Measurements from ENCODE around the gene TNNT3.

TNNT3 gene

GRCh38 chr11:1982873-1983600, 63.5 kb downstream of the TNNT3 start:
- no CpG with 5 or more reads among the region's 26 CpGs for WGBS (ENCODE audit: insufficient coverage)
- ChIA-PET POLR2A (no interaction called here), CTCF (interaction anchor here (0.9 kb wide), 1 partner anchor 44 kb away, joined by 3 read pairs; no protein-coding TSS in a partner anchor)
- H3K27me3 ChIP-seq (replicated peaks in 2 of 5; ENCODE audit: control insufficient read depth in 4 of 5, insufficient read depth in 5 of 5, low read length in 4 of 5): no peaks in the 10 kb centered on the region
- H3K9me3 ChIP-seq (ENCODE audit: control extremely low read depth in 1 of 5, control insufficient read depth in 4 of 5, insufficient read depth in 2 of 5, low read depth in 1 of 5, low read length in 4 of 5): no peaks in the 10 kb centered on the region
- DNase-seq: no peak
- no peaks in the 10 kb centered on the region for H3K36me3 ChIP-seq (ENCODE audit: control insufficient read depth in 4 of 4, insufficient read depth in 4 of 4, low read length in 3 of 4)
- H3K27ac ChIP-seq (ENCODE audit: insufficient read depth in 1 of 2, low read depth in 1 of 2, low read length in 2 of 2, poor library complexity in 1 of 2, severe bottlenecking in 2 of 2): no peak overlapping the region
- no peaks in the 10 kb centered on the region for H3K4me1 ChIP-seq (ENCODE audit: control extremely low read depth in 1 of 4, control insufficient read depth in 4 of 4, insufficient read depth in 4 of 4, low read length in 3 of 4)
- no peak overlapping the region for H3K4me3 ChIP-seq (ENCODE audit: control insufficient read depth in 1 of 7, extremely low read depth in 1 of 7, insufficient read depth in 4 of 7, low read depth in 2 of 7, low read length in 6 of 7)

DNA sequence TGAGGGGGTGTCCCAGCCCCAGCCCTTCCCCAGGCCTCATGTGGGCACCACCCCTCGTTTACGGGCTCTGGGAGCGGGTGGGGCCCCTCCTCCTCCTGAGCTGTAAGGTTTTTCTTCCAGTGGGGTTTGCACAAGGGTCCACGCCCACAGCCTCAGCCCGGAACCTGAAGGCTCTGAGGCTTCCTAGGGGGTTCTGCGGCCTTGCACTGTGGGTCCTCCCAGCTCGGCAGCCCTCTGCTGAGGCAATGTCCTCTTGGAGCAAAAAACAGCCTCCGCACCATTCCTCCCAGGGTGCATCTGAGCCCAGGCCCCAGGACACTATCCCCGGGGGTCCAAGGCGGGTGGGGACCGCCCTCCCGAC, 64.1 kb downstream of the TNNT3 start:
- no peak overlapping the region for H3K27ac ChIP-seq (ENCODE audit: insufficient read depth in 1 of 2, low read depth in 1 of 2, low read length in 2 of 2, poor library complexity in 1 of 2, severe bottlenecking in 2 of 2)
- H3K27me3 ChIP-seq (replicated peaks in 2 of 5; ENCODE audit: control insufficient read depth in 4 of 5, insufficient read depth in 5 of 5, low read length in 4 of 5): no peaks in the 10 kb centered on the region
- no peaks in the 10 kb centered on the region for H3K9me3 ChIP-seq (ENCODE audit: control extremely low read depth in 1 of 5, control insufficient read depth in 4 of 5, insufficient read depth in 2 of 5, low read depth in 1 of 5, low read length in 4 of 5)
- ChIA-PET POLR2A (no interaction called here), CTCF (no interaction called here)
- H3K36me3 ChIP-seq (ENCODE audit: control insufficient read depth in 4 of 4, insufficient read depth in 4 of 4, low read length in 3 of 4): no peaks in the 10 kb centered on the region
- H3K4me1 ChIP-seq (ENCODE audit: control extremely low read depth in 1 of 4, control insufficient read depth in 4 of 4, insufficient read depth in 4 of 4, low read length in 3 of 4): no peaks in the 10 kb centered on the region
- H3K4me3 ChIP-seq (ENCODE audit: control insufficient read depth in 1 of 7, extremely low read depth in 1 of 7, insufficient read depth in 4 of 7, low read depth in 2 of 7, low read length in 6 of 7): no peak overlapping the region
- 92% methylated on average over 5 of the region's 12 CpGs for WGBS (ENCODE audit: insufficient coverage)
- no peak for DNase-seq

- no CpG with 5 or more reads among the region's 6 CpGs for WGBS (ENCODE audit: insufficient coverage)
- CTCF ChIA-PET: no interaction called here
- no peak overlapping the region for H3K27ac ChIP-seq (ENCODE audit: insufficient read depth in 1 of 2, low read depth in 1 of 2, low read length in 2 of 2, poor library complexity in 1 of 2, severe bottlenecking in 2 of 2)
- POLR2A ChIA-PET: no interaction called here
- H3K4me3 ChIP-seq (ENCODE audit: control insufficient read depth in 1 of 7, extremely low read depth in 1 of 7, insufficient read depth in 4 of 7, low read depth in 2 of 7, low read length in 6 of 7): no peak overlapping the region
- H3K36me3 ChIP-seq (ENCODE audit: control insufficient read depth in 4 of 4, insufficient read depth in 4 of 4, low read length in 3 of 4): no peaks in the 10 kb centered on the region
- no peaks in the 10 kb centered on the region for H3K27me3 ChIP-seq (replicated peaks in 2 of 5; ENCODE audit: control insufficient read depth in 4 of 5, insufficient read depth in 5 of 5, low read length in 4 of 5)
- H3K9me3 ChIP-seq (ENCODE audit: control extremely low read depth in 1 of 5, control insufficient read depth in 4 of 5, insufficient read depth in 2 of 5, low read depth in 1 of 5, low read length in 4 of 5): no peaks in the 10 kb centered on the region
- H3K4me1 ChIP-seq (ENCODE audit: control extremely low read depth in 1 of 4, control insufficient read depth in 4 of 4, insufficient read depth in 4 of 4, low read length in 3 of 4): no peaks in the 10 kb centered on the region
- no peak for DNase-seq
Measured at GRCh38 chr11:1987024-1987423, 67.5 kb downstream of the TNNT3 start.

DNA sequence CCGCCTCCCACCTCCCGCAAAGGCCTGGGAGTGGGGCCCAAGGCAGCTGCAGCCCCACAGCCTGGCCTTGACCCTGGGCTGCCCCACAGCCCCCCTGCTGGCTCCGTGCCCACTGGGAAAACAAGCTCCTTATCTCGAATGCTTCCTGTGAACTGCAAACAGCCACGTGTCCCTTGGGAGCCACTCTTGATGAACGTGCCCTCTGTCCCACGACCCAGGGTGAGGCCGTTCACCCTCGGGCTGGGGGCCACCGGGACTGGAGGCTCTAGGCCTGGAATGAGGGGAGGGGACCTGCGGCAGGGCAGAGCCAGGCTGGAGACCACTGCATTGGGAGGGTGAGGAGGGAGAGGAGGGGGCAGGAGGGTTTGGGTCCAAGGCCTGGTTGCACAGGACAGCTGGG, 68.7 kb downstream of the TNNT3 start:
- no peaks in the 10 kb centered on the region for H3K9me3 ChIP-seq (ENCODE audit: control extremely low read depth in 1 of 5, control insufficient read depth in 4 of 5, insufficient read depth in 2 of 5, low read depth in 1 of 5, low read length in 4 of 5)
- no peak for DNase-seq
- H3K27me3 ChIP-seq (replicated peaks in 2 of 5; ENCODE audit: control insufficient read depth in 4 of 5, insufficient read depth in 5 of 5, low read length in 4 of 5): no peaks in the 10 kb centered on the region
- no peaks in the 10 kb centered on the region for H3K36me3 ChIP-seq (ENCODE audit: control insufficient read depth in 4 of 4, insufficient read depth in 4 of 4, low read length in 3 of 4)
- ChIA-PET POLR2A (no interaction called here), CTCF (interaction anchor here (0.8 kb wide), 1 partner anchor 9 kb away, joined by 3 read pairs; the partner anchor contains the start of gene H19)
- no CpG with 5 or more reads among the region's 11 CpGs for WGBS (ENCODE audit: insufficient coverage)
- H3K27ac ChIP-seq (ENCODE audit: insufficient read depth in 1 of 2, low read depth in 1 of 2, low read length in 2 of 2, poor library complexity in 1 of 2, severe bottlenecking in 2 of 2): no peak overlapping the region
- H3K4me1 ChIP-seq (ENCODE audit: control extremely low read depth in 1 of 4, control insufficient read depth in 4 of 4, insufficient read depth in 4 of 4, low read length in 3 of 4): no peaks in the 10 kb centered on the region
- no peak overlapping the region for H3K4me3 ChIP-seq (ENCODE audit: control insufficient read depth in 1 of 7, extremely low read depth in 1 of 7, insufficient read depth in 4 of 7, low read depth in 2 of 7, low read length in 6 of 7)

Data from common myeloid progenitor, CD34-positive (primary cell).